Lung (tissue), 12 donors: ENCODE data around the gene RABEP2. TPM values are rescaled to one million over a fixed set of nuclear protein-coding genes. Genes with fewer than 3 reads are reported as not detected.

Experiments used
- ATAC-seq: fragments of 200-7000 bp; cut with Tn5 transposase; one replicate; pipeline ENCODE4 v1.9.1; 2020; ENCODE audit warnings: moderate number of reproducible peaks; ENCODE audit not compliant: insufficient read depth, low FRiP score
- DNase-seq, 3 donors: peaks; one replicate each; pipeline ENCODE4 v3.0.0-alpha.2; 2013 to 2017
- H3K27ac ChIP-seq, 2 donors: one replicate each; pipeline ENCODE4 v1.5.1; 2013; ENCODE audit warnings: mild to moderate bottlenecking in 2 of 2, moderate library complexity in 2 of 2, control low read depth in 1 of 2, inconsistent platforms in 1 of 2, low read depth in 1 of 2, low read length in 1 of 2
- H3K27me3 ChIP-seq, 3 donors: one replicate each; pipeline ENCODE4 v1.5.1; 2013; ENCODE audit warnings: low read length in 2 of 3; ENCODE audit not compliant: control insufficient read depth in 3 of 3, insufficient read depth in 3 of 3
- H3K36me3 ChIP-seq, 4 donors: one replicate each; pipeline ENCODE4 v1.5.1; 2013; ENCODE audit warnings: low read length in 4 of 4, mild to moderate bottlenecking in 1 of 4, moderate library complexity in 1 of 4; ENCODE audit not compliant: control insufficient read depth in 4 of 4, insufficient read depth in 4 of 4
- H3K4me1 ChIP-seq, 5 donors: one replicate each; pipeline ENCODE4 v1.5.1; 2013; ENCODE audit warnings: low read length in 5 of 5, mild to moderate bottlenecking in 2 of 5, moderate library complexity in 1 of 5; ENCODE audit not compliant: control insufficient read depth in 5 of 5, insufficient read depth in 5 of 5
- H3K4me3 ChIP-seq: one replicate; pipeline ENCODE4 v1.5.1; 2013; ENCODE audit warnings: mild to moderate bottlenecking, control low read depth, moderate library complexity
- H3K9ac ChIP-seq, 2 donors: one replicate each; pipeline ENCODE4 v1.5.1; 2013; ENCODE audit warnings: low read length in 2 of 2, control low read depth in 1 of 2; ENCODE audit not compliant: insufficient read depth in 1 of 2
- H3K9me3 ChIP-seq, 4 donors: one replicate each; pipeline ENCODE4 v1.5.1; 2013; ENCODE audit warnings: low read length in 3 of 4, mild to moderate bottlenecking in 1 of 4, moderate library complexity in 1 of 4; ENCODE audit not compliant: control insufficient read depth in 4 of 4, insufficient read depth in 3 of 4
- CTCF ChIP-seq: IDR thresholded peaks from 2 replicates; pipeline ENCODE4 v1.5.1; 2012; ENCODE audit warnings: mild to moderate bottlenecking; ENCODE audit errors: control extremely low read depth, extremely low read depth
- WGBS, 2 donors: extraction: QIAGEN DNeasy Blood & Tissue Kit; methylation state at CpG; one replicate each; pipeline ENCODE4 v1.1.7; 2013; 5-methylcytosine and 5-hydroxymethylcytosine counted together
- polyA plus RNA-seq, 2 donors: library from polyadenylated mRNA; stranded (reverse); fragments of 200-250 nt; gene quantifications; one replicate each; pipeline ENCODE4 v1.2.1, GENCODE V29; 2013
- total RNA-seq, 2 donors: library from RNA; depleted of rRNA in 1 of 2; stranded (reverse); fragments of >200 nt in 1 of 2; gene quantifications; one replicate each; pipeline ENCODE4 v1.2.1, GENCODE V29; 2014 to 2021
- donor health status: control.
- donor health status: control.
- donor health status: Bipolar disorder and iron deficiency.
- donor health status: healthy.
- donor health status: DM: yes; HTN: yes; CAD: no.

RABEP2 gene
- total and polyA plus RNA-seq, 4 donors = 20.0 to 34.9 (median 28.8) TPM

GRCh38 chr16:28935346-28935745 lies 10.3 kb upstream of the RABEP2 start:
- no peak for ATAC-seq
- Histone ChIP-seq H3K27me3 (no peaks in the 10 kb centered on the region), H3K36me3 (no peaks in the 10 kb centered on the region), H3K27ac (no peak overlapping the region), H3K4me3 (no peak overlapping the region), H3K9ac (no peak overlapping the region), H3K9me3 (no peaks in the 10 kb centered on the region), H3K4me1 (peaks cover 0 to 5% (median 0%) of the 10 kb centered on the region in 5 donors)
- no peak for DNase-seq
- TF ChIP-seq CTCF = no peak
- 94 to 98% methylated on average over 4 of the region's 4 CpGs for WGBS, 2 donors

- WGBS, 2 donors = 81 to 91% methylated on average over 8 of the region's 8 CpGs
- Histone ChIP-seq H3K9ac (no peak overlapping the region), H3K4me3 (no peak overlapping the region), H3K27ac (no peak overlapping the region), H3K4me1 (peaks cover 0 to 5% (median 0%) of the 10 kb centered on the region in 5 donors), H3K9me3 (no peaks in the 10 kb centered on the region), H3K27me3 (no peaks in the 10 kb centered on the region), H3K36me3 (no peaks in the 10 kb centered on the region)
- ATAC-seq (no peak), DNase-seq (no peak)
- no peak for TF ChIP-seq CTCF
These were observed 8.1 kb upstream of the RABEP2 start for GRCh38 chr16:28933171-28933570.

GRCh38 chr16:28932339-28933141 lies 7.5 kb upstream of the RABEP2 start:
- Histone ChIP-seq H3K27ac (no peak overlapping the region), H3K9me3 (no peaks in the 10 kb centered on the region), H3K9ac (no peak overlapping the region), H3K27me3 (no peaks in the 10 kb centered on the region), H3K4me1 (peaks cover 0 to 4% (median 0%) of the 10 kb centered on the region in 5 donors), H3K36me3 (no peaks in the 10 kb centered on the region), H3K4me3 (no peak overlapping the region)
- ATAC-seq = no peak
- WGBS, 2 donors = 90 to 93% methylated on average over 20 of the region's 20 CpGs
- no peak for TF ChIP-seq CTCF
- no peak for DNase-seq
